ENCODE measurements around the gene NFKBIL1.

NFKBIL1 gene

GRCh38 chr6:31557443-31558317 is 10.3 kb downstream of the NFKBIL1 start:
- no peak for DNase-seq
- in situ Hi-C loops (cut with MboI; ENCODE audit: low pct_unique_long_range_greater_than_20kb, low sequenced_read_pairs) = no loop called here

GRCh38 chr6:31558318-31558625 is 10.9 kb downstream of the NFKBIL1 start:
- in situ Hi-C loops (cut with MboI; ENCODE audit: low pct_unique_long_range_greater_than_20kb, low sequenced_read_pairs) = no loop called here
- DNase-seq = no peak

- in situ Hi-C loops (cut with MboI; ENCODE audit: low pct_unique_long_range_greater_than_20kb, low sequenced_read_pairs) = no loop called here
- DNase-seq = peak; percentile 98
Observed at GRCh38 chr6:31558631-31559500, 11.5 kb downstream of the NFKBIL1 start.

- in situ Hi-C loops (cut with MboI; ENCODE audit: low pct_unique_long_range_greater_than_20kb, low sequenced_read_pairs) = no loop called here
- no peak for DNase-seq
Observed at GRCh38 chr6:31559606-31559957, 12.2 kb downstream of the NFKBIL1 start.

- in situ Hi-C loops (cut with MboI; ENCODE audit: low pct_unique_long_range_greater_than_20kb, low sequenced_read_pairs) = no loop called here
- DNase-seq = peak; percentile 84
Observed at GRCh38 chr6:31559958-31560696, 12.7 kb downstream of the NFKBIL1 start.

- DNase-seq = no peak
- in situ Hi-C loops (cut with MboI; ENCODE audit: low pct_unique_long_range_greater_than_20kb, low sequenced_read_pairs) = no loop called here
Observed at GRCh38 chr6:31560697-31561058, 13.3 kb downstream of the NFKBIL1 start.

- in situ Hi-C loops (cut with MboI; ENCODE audit: low pct_unique_long_range_greater_than_20kb, low sequenced_read_pairs) = no loop called here
- no peak for DNase-seq
Observed at GRCh38 chr6:31567531-31568370, 20.3 kb downstream of the NFKBIL1 start.

- no peak for DNase-seq
- in situ Hi-C loops (cut with MboI; ENCODE audit: low pct_unique_long_range_greater_than_20kb, low sequenced_read_pairs) = no loop called here
Observed at GRCh38 chr6:31568537-31568961, 21.1 kb downstream of the NFKBIL1 start.

GRCh38 chr6:31569861-31570536 is 22.6 kb downstream of the NFKBIL1 start:
- DNase-seq = no peak
- in situ Hi-C loops (cut with MboI; ENCODE audit: low pct_unique_long_range_greater_than_20kb, low sequenced_read_pairs) = no loop called here

GRCh38 chr6:31572041-31572911 is 24.9 kb downstream of the NFKBIL1 start, which contains the start of gene LTA:
Gene LTA (plus strand): TSS chr6:31572289. CDS start chr6:31572743, 454 bp downstream.
- no peak for DNase-seq
- in situ Hi-C loops (cut with MboI; ENCODE audit: low pct_unique_long_range_greater_than_20kb, low sequenced_read_pairs) = no loop called here

- in situ Hi-C loops (cut with MboI; ENCODE audit: low pct_unique_long_range_greater_than_20kb, low sequenced_read_pairs) = no loop called here
- DNase-seq = no peak
Observed at GRCh38 chr6:31573239-31574105, 26.1 kb downstream of the NFKBIL1 start.

- in situ Hi-C loops (cut with MboI; ENCODE audit: low pct_unique_long_range_greater_than_20kb, low sequenced_read_pairs) = no loop called here
- no peak for DNase-seq
Observed at GRCh38 chr6:31574106-31575061, 27.0 kb downstream of the NFKBIL1 start.

GRCh38 chr6:31575335-31575901 is 28.0 kb downstream of the NFKBIL1 start, which contains the start of gene TNF:
Gene TNF (plus strand): TSS chr6:31575565. CDS start chr6:31575742, 177 bp downstream.
- in situ Hi-C loops (cut with MboI; ENCODE audit: low pct_unique_long_range_greater_than_20kb, low sequenced_read_pairs) = no loop called here
- DNase-seq = no peak

- in situ Hi-C loops (cut with MboI; ENCODE audit: low pct_unique_long_range_greater_than_20kb, low sequenced_read_pairs) = no loop called here
Observed at GRCh38 chr6:31575952-31576685, 28.7 kb downstream of the NFKBIL1 start.

More at GRCh38 chr6:31575952-31576685, 28.7 kb downstream of the NFKBIL1 start:
- no peak for DNase-seq
